Effector memory CD8-positive, alpha-beta T cell (primary cell): ENCODE measurements around the gene CES5A.
"Not testable (repeated sequence)": the region's sequence is repeated elsewhere in the genome, so short reads cannot be mapped to it uniquely, and the experiment has no call there.

ENCODE experiments used
- ATAC-seq: fragments of 150-1000 bp; cut with Tn5 transposase; replicated peaks from 2 replicates; pipeline ENCODE4 v1.10.0; 2021; ENCODE audit warnings: mild to moderate bottlenecking, moderate library complexity
- DNase-seq, 3 experiments: peaks; one replicate each; pipeline ENCODE4 v3.0.0; 2021
- H3K27ac Mint-ChIP-seq, 2 donors: one replicate each; pipeline ENCODE4 v1.8.0; 2022; ENCODE audit warnings: mild to moderate bottlenecking in 2 of 2, mixed read lengths in 2 of 2, moderate library complexity in 2 of 2
- H3K27me3 Mint-ChIP-seq, 2 donors: one replicate each; pipeline ENCODE4 v1.8.0; 2022; ENCODE audit warnings: mixed read lengths in 2 of 2
- H3K36me3 Mint-ChIP-seq: one replicate; pipeline ENCODE4 v1.8.0; 2022; ENCODE audit warnings: mild to moderate bottlenecking, moderate library complexity, mixed read lengths; ENCODE audit not compliant: insufficient read depth
- H3K4me1 Mint-ChIP-seq, 2 donors: one replicate each; pipeline ENCODE4 v1.8.0; 2022; ENCODE audit warnings: low read depth in 2 of 2, mixed read lengths in 2 of 2
- H3K4me3 Mint-ChIP-seq, 2 donors: one replicate each; pipeline ENCODE4 v1.8.0; 2022; ENCODE audit warnings: mild to moderate bottlenecking in 2 of 2, mixed read lengths in 2 of 2, moderate library complexity in 2 of 2
- H3K9me3 Mint-ChIP-seq, 2 donors: one replicate each; pipeline ENCODE4 v1.8.0; 2022; ENCODE audit warnings: mixed read lengths in 2 of 2

CES5A gene

DNA sequence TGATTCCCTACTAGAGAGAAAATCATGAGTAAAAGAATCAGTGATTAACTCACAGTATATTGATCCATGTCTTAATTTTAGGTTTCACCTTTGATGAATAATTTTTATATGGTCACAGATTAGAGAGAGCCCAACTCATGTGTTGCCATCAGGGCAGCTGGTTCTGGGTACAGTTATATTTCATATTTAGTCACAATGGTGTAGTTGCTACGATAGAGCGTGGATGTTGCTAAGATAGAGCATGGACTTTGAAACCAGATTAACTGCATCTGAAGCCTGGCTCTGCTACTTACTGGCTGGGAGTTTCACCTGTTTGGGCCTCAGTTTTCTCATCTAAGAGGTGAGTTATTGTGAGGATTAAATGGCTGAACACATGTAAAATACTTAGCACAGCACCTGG lies 61.0 kb downstream of the CES5A start:
- not testable (repeated sequence) for H3K4me3 Mint-ChIP-seq, H3K27ac Mint-ChIP-seq, ATAC-seq, DNase-seq, H3K4me1 Mint-ChIP-seq, H3K36me3 Mint-ChIP-seq, H3K9me3 Mint-ChIP-seq
- H3K27me3 Mint-ChIP-seq: peaks cover 60 to 93% of the 10 kb centered on the region in 2 donors

DNA sequence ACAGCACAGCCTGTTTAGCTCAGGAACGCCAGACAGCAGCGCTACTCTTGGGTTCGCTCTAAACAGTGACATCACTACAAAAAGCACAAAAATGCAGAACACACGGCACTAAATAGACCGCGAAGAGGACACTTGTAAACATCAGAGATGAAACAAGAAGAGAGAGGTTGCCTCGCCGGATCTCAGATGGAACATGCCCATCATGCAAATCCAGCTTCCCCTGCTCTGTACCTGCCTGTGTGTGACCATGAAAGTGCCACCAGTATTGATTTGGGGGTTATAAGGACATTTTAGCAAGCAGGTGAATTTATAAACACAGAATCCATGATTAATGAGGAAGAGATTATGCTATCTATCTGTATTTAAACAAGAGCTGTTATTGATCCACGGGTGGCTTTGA lies 61.4 kb downstream of the CES5A start:
- DNase-seq, H3K9me3 Mint-ChIP-seq, H3K36me3 Mint-ChIP-seq, H3K27ac Mint-ChIP-seq, H3K4me3 Mint-ChIP-seq, ATAC-seq, H3K4me1 Mint-ChIP-seq: not testable (repeated sequence)
- H3K27me3 Mint-ChIP-seq: peaks cover 55 to 89% of the 10 kb centered on the region in 2 donors

DNA sequence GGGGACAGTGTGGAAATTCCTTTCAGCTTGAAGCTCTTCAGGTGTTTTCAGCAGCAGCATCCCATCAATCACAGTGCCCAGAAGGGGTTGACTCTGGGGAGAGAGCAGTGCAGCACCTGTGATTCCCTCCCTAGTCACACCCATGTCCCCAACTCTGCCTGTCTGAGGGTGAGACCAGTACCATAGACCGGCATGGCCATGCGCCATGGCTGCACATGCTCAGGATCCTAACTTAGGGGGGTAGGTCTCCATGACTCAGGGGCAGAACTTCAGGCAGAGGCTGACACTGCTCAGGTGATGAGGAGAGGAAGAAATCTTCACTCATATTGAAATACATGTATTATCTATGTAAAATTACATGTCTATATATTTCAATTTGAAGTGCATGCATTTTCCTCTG lies 62.2 kb downstream of the CES5A start:
- Mint-ChIP-seq H3K36me3 (no peaks in the 10 kb centered on the region), H3K27ac (no peak overlapping the region), H3K27me3 (peaks cover 53 to 82% of the 10 kb centered on the region in 2 donors), H3K4me1 (peaks cover 0 to 5% of the 10 kb centered on the region in 2 donors), H3K9me3 (no peaks in the 10 kb centered on the region), H3K4me3 (no peak overlapping the region)
- DNase-seq (no peak), ATAC-seq (no peak)

DNA sequence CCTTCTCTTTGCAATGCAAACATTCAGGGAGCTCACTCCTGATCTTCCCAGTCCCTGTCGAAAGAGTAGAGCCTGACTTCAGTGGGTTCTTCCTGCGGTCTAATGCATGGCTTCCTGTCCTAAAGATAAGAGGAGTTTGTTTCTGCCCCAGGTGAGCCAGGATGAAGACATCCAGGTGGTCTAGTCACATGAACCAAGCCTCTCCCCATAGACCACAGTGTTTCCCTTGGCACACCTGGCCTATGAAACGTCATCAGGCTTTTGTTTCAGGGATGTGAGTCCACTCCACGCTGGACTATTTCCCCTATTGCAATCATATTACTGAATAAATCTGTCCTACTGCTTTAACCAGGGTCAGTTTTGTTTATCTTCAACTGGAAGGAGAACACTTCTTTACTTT lies 63.4 kb downstream of the CES5A start:
- ATAC-seq (no peak), DNase-seq (no peak)
- Mint-ChIP-seq H3K4me3 (no peak overlapping the region), H3K27ac (no peak overlapping the region), H3K36me3 (no peaks in the 10 kb centered on the region), H3K9me3 (no peaks in the 10 kb centered on the region), H3K27me3 (peaks cover 44 to 70% of the 10 kb centered on the region in 2 donors), H3K4me1 (peaks cover 0 to 5% of the 10 kb centered on the region in 2 donors)

DNA sequence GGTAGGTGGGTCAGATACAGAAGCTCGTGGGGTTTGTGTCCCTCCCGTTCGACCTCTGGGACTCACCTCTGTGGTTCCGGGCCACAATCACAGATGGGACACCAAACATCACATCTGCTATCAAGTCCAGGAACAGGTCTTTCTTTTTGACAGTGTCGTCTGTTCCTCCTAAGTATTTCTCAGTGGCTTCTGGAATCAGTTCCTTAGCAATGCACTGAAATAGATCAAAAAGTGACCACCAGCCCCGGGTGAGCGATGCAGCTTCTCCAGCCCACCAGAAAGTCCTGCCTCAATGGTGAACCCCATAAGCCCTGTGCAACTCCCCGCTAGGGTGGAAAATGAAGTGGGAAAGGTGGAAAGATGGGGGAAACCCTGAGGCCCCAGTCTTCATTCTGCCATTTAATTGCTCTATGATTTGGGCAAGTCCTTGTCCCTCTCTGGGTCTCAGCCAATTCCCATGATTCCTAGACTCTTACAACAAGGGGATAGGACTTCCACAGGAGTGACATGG lies 64.7 kb downstream of the CES5A start:
- no peak for ATAC-seq
- no peaks in the 10 kb centered on the region for H3K36me3 Mint-ChIP-seq
- H3K9me3 Mint-ChIP-seq: no peaks in the 10 kb centered on the region
- H3K27ac Mint-ChIP-seq: no peak overlapping the region
- peaks cover 31 to 57% of the 10 kb centered on the region in 2 donors for H3K27me3 Mint-ChIP-seq
- peaks cover 0 to 5% of the 10 kb centered on the region in 2 donors for H3K4me1 Mint-ChIP-seq
- no peak for DNase-seq
- no peak overlapping the region for H3K4me3 Mint-ChIP-seq

DNA sequence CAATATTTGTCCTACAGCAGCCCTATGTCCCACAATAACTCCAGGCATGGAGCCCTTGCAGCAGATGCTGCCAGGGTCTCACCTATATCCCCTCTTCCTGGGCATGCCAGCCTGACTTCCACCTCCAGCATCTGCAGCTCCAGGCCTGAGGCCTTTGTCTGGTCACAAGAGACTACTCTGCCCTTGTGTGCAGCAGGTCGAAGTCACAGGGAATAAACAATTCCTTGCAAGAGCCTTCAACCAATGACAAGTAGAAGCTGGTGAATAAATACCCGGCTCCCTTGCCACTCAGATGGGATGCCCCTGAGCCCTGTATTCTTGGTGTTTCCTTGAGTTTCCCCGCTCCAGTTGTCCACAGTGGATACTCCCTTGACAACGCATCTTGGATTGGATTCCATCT lies 65.3 kb downstream of the CES5A start:
- no peaks in the 10 kb centered on the region for H3K36me3 Mint-ChIP-seq
- no peak for DNase-seq
- H3K27ac Mint-ChIP-seq: no peak overlapping the region
- no peak overlapping the region for H3K4me3 Mint-ChIP-seq
- ATAC-seq: no peak
- peaks cover 0 to 5% of the 10 kb centered on the region in 2 donors for H3K4me1 Mint-ChIP-seq
- peaks cover 25 to 51% of the 10 kb centered on the region in 2 donors for H3K27me3 Mint-ChIP-seq
- no peaks in the 10 kb centered on the region for H3K9me3 Mint-ChIP-seq

DNA sequence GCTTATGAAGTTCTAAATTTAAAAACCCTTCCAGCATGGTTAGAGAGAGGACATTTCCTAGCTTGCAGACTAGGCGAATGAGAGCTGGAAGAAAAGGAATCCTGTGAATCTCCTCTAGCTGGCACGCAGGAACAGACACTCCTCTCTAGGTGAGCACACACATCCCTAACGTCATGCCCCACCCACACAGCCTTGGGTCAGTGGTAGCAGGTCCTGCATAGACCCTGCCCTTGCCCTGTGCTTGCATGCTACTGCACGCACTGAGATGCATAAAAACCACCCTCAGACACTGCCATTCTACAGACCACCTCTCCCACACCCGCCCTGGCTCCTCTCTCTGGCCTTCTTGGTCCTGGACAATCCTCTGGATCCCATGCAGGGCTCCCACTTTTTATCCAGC lies 65.8 kb downstream of the CES5A start:
- DNase-seq: no peak
- no peak for ATAC-seq
- peaks cover 20 to 46% of the 10 kb centered on the region in 2 donors for H3K27me3 Mint-ChIP-seq
- no peak overlapping the region for H3K4me3 Mint-ChIP-seq
- H3K4me1 Mint-ChIP-seq: peaks cover 0 to 4% of the 10 kb centered on the region in 2 donors
- no peaks in the 10 kb centered on the region for H3K36me3 Mint-ChIP-seq
- H3K9me3 Mint-ChIP-seq: no peaks in the 10 kb centered on the region
- H3K27ac Mint-ChIP-seq: no peak overlapping the region

DNA sequence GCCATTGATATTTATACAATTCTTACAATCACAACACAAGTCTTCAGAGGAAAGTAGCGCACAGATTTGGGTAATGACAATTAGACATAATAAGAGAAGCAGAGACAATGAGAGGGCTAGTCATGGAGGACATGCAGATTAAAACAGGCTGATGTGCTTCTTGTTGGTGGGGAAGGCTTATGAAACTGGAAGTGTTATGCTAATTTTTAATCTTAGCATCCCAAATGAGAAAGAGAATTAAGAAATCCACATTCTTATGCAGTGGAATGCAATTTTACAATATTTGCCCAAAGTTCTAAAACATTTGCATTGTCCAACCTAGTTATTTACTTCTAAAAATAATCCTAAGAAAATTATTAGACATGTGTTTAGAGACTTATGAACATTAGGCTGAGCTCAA lies 66.9 kb downstream of the CES5A start:
- not testable (repeated sequence) for H3K27ac Mint-ChIP-seq, H3K36me3 Mint-ChIP-seq, DNase-seq, H3K9me3 Mint-ChIP-seq, H3K4me3 Mint-ChIP-seq, H3K4me1 Mint-ChIP-seq, ATAC-seq
- peaks cover 19 to 37% of the 10 kb centered on the region in 2 donors for H3K27me3 Mint-ChIP-seq

DNA sequence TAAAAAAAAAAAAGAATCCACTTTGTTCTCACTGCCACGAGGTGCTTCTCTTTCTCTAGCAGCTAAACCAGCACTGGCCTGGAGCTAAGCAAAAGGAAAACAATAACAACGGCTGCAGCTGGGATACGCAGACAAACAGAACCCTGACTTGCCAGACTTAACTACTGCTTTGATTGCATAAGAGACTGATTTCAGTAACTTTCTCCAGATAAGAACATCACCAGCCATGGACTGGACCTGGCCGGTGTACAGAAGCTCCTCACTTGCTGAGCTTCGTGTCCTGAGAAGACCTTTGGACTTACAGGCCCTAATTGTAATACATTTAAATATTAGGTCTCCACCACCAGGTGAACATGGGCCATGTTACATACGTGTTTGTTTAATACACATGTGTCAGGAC lies 70.1 kb downstream of the CES5A start:
- not testable (repeated sequence) for H3K36me3 Mint-ChIP-seq, H3K4me1 Mint-ChIP-seq, DNase-seq, H3K27me3 Mint-ChIP-seq, H3K9me3 Mint-ChIP-seq, H3K27ac Mint-ChIP-seq, H3K4me3 Mint-ChIP-seq, ATAC-seq

DNA sequence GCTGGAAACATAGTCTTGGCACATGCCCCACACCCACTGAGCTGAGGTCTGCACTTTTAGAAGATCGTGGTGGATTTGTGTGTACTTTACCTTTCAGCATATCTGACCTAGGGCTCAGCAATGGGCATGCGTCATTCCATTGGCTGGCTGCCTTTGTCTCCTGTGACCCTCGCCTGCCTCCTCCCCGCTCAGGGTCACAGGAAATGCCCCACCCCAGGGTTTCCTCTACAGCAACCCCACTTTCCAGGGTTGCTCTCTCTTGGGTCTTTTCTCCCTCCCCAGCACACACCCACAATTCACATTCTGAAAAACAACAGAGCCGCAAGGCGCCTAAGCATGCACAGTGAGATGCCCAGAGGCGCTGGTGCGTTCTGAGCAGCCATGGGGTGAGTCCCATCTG lies 71.5 kb downstream of the CES5A start:
- peak; percentile 86 for ATAC-seq
- not testable (repeated sequence) for H3K27me3 Mint-ChIP-seq, H3K4me3 Mint-ChIP-seq, H3K27ac Mint-ChIP-seq, DNase-seq, H3K36me3 Mint-ChIP-seq, H3K9me3 Mint-ChIP-seq, H3K4me1 Mint-ChIP-seq
